ENCODE data around the gene CFAP161. TPM values are rescaled to one million over a fixed set of nuclear protein-coding genes. Genes with fewer than 3 reads are reported as not detected.

CFAP161 gene
- total and polyA plus RNA-seq, 4 donors: 0.75 to 0.84 TPM; not detected in 2

GRCh38 chr15:81166636-81167305, 32.7 kb downstream of the CFAP161 start (continued):
- TF ChIP-seq ZBTB33 (IDR thresholded peaks at IDR 0.05): no peak

- 90% methylated on average over 2 of the region's 2 CpGs for WGBS
Measured at GRCh38 chr15:81168131-81168526, 34.1 kb downstream of the CFAP161 start.

GRCh38 chr15:81168644-81169043, 34.6 kb downstream of the CFAP161 start:
- no peak for DNase-seq (ENCODE audit: low spot score)
- H3K4me1 ChIP-seq (ENCODE audit: control insufficient read depth in 4 of 4, insufficient read depth in 4 of 4, low read length in 3 of 4): no peaks in the 10 kb centered on the region
- no peaks in the 10 kb centered on the region for H3K36me3 ChIP-seq (ENCODE audit: control insufficient read depth in 4 of 4, insufficient read depth in 3 of 4, low read depth in 1 of 4, low read length in 3 of 4)
- no peak overlapping the region for H3K27ac ChIP-seq (ENCODE audit: low read depth in 1 of 2, low read length in 2 of 2)
- no peaks in the 10 kb centered on the region for H3K27me3 ChIP-seq (ENCODE audit: control insufficient read depth in 4 of 4, insufficient read depth in 4 of 4, low read length in 3 of 4)
- no peak overlapping the region for H3K4me3 ChIP-seq (ENCODE audit: low read depth in 1 of 3, low read length in 3 of 3)
- WGBS: 90% methylated on average over 2 of the region's 2 CpGs
- H3K9me3 ChIP-seq (ENCODE audit: control insufficient read depth in 4 of 4, low read length in 3 of 4): no peaks in the 10 kb centered on the region
- TF ChIP-seq MAX (IDR thresholded peaks at IDR 0.05) (no peak), YY1 (IDR thresholded peaks at IDR 0.05) (no peak), EGR1 (IDR thresholded peaks at IDR 0.05; ENCODE audit: low read depth in 2 of 2) (no peak)
- H3K9ac ChIP-seq (ENCODE audit: low read depth in 1 of 2, low read length in 2 of 2): no peak overlapping the region

More at GRCh38 chr15:81168131-81168526, 34.1 kb downstream of the CFAP161 start:
- no peak for TF ChIP-seq NR2F2 (IDR thresholded peaks at IDR 0.05)
- no peak for TF ChIP-seq RXRA (IDR thresholded peaks at IDR 0.05)
- no peak for TF ChIP-seq SP1 (IDR thresholded peaks at IDR 0.05)
- no peak for TF ChIP-seq GABPA (IDR thresholded peaks at IDR 0.05 in 1 of 2, conservative IDR thresholded peaks at IDR 0.05 in 1 of 2)
- TF ChIP-seq MAX (IDR thresholded peaks at IDR 0.05): no peak
- TF ChIP-seq HNF4A (conservative IDR thresholded peaks at IDR 0.05): no peak
- no peak for TF ChIP-seq FOXA1 (IDR thresholded peaks at IDR 0.05)
- TF ChIP-seq ZBTB33 (IDR thresholded peaks at IDR 0.05): no peak
- Histone ChIP-seq H3K9ac (ENCODE audit: low read depth in 1 of 2, low read length in 2 of 2) (no peak overlapping the region), H3K4me3 (ENCODE audit: low read depth in 1 of 3, low read length in 3 of 3) (no peak overlapping the region), H3K9me3 (ENCODE audit: control insufficient read depth in 4 of 4, low read length in 3 of 4) (no peaks in the 10 kb centered on the region), H3K36me3 (ENCODE audit: control insufficient read depth in 4 of 4, insufficient read depth in 3 of 4, low read depth in 1 of 4, low read length in 3 of 4) (no peaks in the 10 kb centered on the region), H3K4me1 (ENCODE audit: control insufficient read depth in 4 of 4, insufficient read depth in 4 of 4, low read length in 3 of 4) (no peaks in the 10 kb centered on the region), H3K27ac (ENCODE audit: low read depth in 1 of 2, low read length in 2 of 2) (no peak overlapping the region), H3K27me3 (ENCODE audit: control insufficient read depth in 4 of 4, insufficient read depth in 4 of 4, low read length in 3 of 4) (no peaks in the 10 kb centered on the region)
- DNase-seq (ENCODE audit: low spot score): no peak

GRCh38 chr15:81170511-81170910, 36.4 kb downstream of the CFAP161 start:
- TF ChIP-seq RAD21 (IDR thresholded peaks at IDR 0.05) (no peak), MAX (IDR thresholded peaks at IDR 0.05) (no peak), FOXA1 (IDR thresholded peaks at IDR 0.05) (no peak), ZBTB33 (IDR thresholded peaks at IDR 0.05) (no peak)
- Histone ChIP-seq H3K4me1 (ENCODE audit: control insufficient read depth in 4 of 4, insufficient read depth in 4 of 4, low read length in 3 of 4) (no peaks in the 10 kb centered on the region), H3K9ac (ENCODE audit: low read depth in 1 of 2, low read length in 2 of 2) (no peak overlapping the region), H3K27ac (ENCODE audit: low read depth in 1 of 2, low read length in 2 of 2) (no peak overlapping the region), H3K4me3 (ENCODE audit: low read depth in 1 of 3, low read length in 3 of 3) (no peak overlapping the region), H3K36me3 (ENCODE audit: control insufficient read depth in 4 of 4, insufficient read depth in 3 of 4, low read depth in 1 of 4, low read length in 3 of 4) (no peaks in the 10 kb centered on the region), H3K27me3 (ENCODE audit: control insufficient read depth in 4 of 4, insufficient read depth in 4 of 4, low read length in 3 of 4) (no peaks in the 10 kb centered on the region), H3K9me3 (ENCODE audit: control insufficient read depth in 4 of 4, low read length in 3 of 4) (no peaks in the 10 kb centered on the region)
- DNase-seq (ENCODE audit: low spot score): no peak
- 71% methylated on average over 3 of the region's 3 CpGs for WGBS

Measured in liver (tissue), 9 donors.